Transverse colon (tissue), 4 donors: ENCODE measurements around the gene ALK. TPM values are rescaled to one million over a fixed set of nuclear protein-coding genes. Genes with fewer than 3 reads are reported as not detected.

Experiments
- DNase-seq: peaks from one replicate; pipeline ENCODE4 v3.0.0-alpha.2; 2019
- H3K27ac ChIP-seq, 4 donors: fragments of 200-600 bp; sonication (generic); 2 replicates each; pipeline ENCODE4 v1.5.1; 2016 to 2018; ENCODE audit warnings: inconsistent platforms in 4 of 4
- H3K27me3 ChIP-seq: fragments of 200-600 bp; sonication (generic); 2 replicates; pipeline ENCODE4 v1.5.1; 2017; ENCODE audit warnings: inconsistent platforms
- H3K36me3 ChIP-seq, 4 donors: fragments of 200-600 bp; sonication (generic); 2 replicates each; pipeline ENCODE4 v1.5.1; 2017 to 2019; ENCODE audit warnings: inconsistent platforms in 4 of 4
- H3K4me1 ChIP-seq, 4 donors: fragments of 200-600 bp; sonication (generic); 2 replicates each; pipeline ENCODE4 v1.5.1; 2017 to 2020; ENCODE audit warnings: inconsistent platforms in 4 of 4
- H3K4me3 ChIP-seq, 4 donors: fragments of 200-600 bp; sonication (generic); 1 replicate in 1 of 4; 2 replicates in 3 of 4; pipeline versions ENCODE4 v1.5.1 to v1.6.1; 2017 to 2019; ENCODE audit warnings: inconsistent platforms in 4 of 4
- H3K9me3 ChIP-seq, 2 donors: fragments of 200-600 bp; sonication (generic); 2 replicates each; pipeline ENCODE4 v1.5.1; 2017 to 2019; ENCODE audit warnings: inconsistent platforms in 2 of 2
- EP300 ChIP-seq: sonication (generic); formaldehyde crosslinking; IDR thresholded peaks from one replicate; pipeline ENCODE4 v1.6.1; 2017; ENCODE audit warnings: antibody characterized with exemption, low read depth
- POLR2A ChIP-seq: fragments of 450-650 bp; IDR thresholded peaks from one replicate; pipeline ENCODE4 v1.6.1; 2016; ENCODE audit warnings: antibody characterized with exemption, mild to moderate bottlenecking, moderate library complexity
- POLR2AphosphoS5 ChIP-seq, 3 donors: sonication (generic); formaldehyde crosslinking; IDR thresholded peaks; one replicate each; pipeline ENCODE4 v1.6.1; 2016; ENCODE audit warnings: antibody characterized with exemption in 3 of 3
- WGBS, 2 donors: methylation state at CpG; one replicate each; pipeline ENCODE4 v1.1.5; 2018; ENCODE audit warnings: low coverage in 1 of 2; 5-methylcytosine and 5-hydroxymethylcytosine counted together
- in situ Hi-C, 4 donors: fragments of 200-750 bp; cut with MboI; loops; one replicate each; pipeline versions ENCODE4 v1.15.0 to v1.15.1; 2017; ENCODE audit warnings: low sequenced_read_pairs in 3 of 4, low pct_ligation_motif_present in 1 of 4, low pct_unique_long_range_greater_than_20kb in 1 of 4
- intact Hi-C: fragments of 100-400 bp; cut with DNase I; formaldehyde crosslinking; loops from one replicate; pipeline ENCODE4 v1.15.1; 2023; ENCODE audit warnings: low total_unique reads
- total RNA-seq, 4 donors: library from RNA; depleted of rRNA; stranded (reverse); fragments of >200 nt; gene quantifications; one replicate each; pipeline ENCODE4 v1.1.0, GENCODE V29; 2016
- TF ChIP-seq, protein P1 (sequence below), 5 experiments: fragments of 200-600 bp in 3 of 5; fragments of 450-650 bp in 2 of 5; sonication (generic) in 3 of 5; IDR thresholded peaks; 1 replicate in 2 of 5; 2 replicates in 3 of 5; pipeline ENCODE4 v1.5.1; 2016 to 2017; ENCODE audit warnings: antibody characterized with exemption in 5 of 5, inconsistent platforms in 3 of 5, mild to moderate bottlenecking in 2 of 5, moderate library complexity in 1 of 5

ALK gene
- total RNA-seq, 4 donors from 2014 or later, result 0.32 to 0.82 TPM; not detected in 2

DNA sequence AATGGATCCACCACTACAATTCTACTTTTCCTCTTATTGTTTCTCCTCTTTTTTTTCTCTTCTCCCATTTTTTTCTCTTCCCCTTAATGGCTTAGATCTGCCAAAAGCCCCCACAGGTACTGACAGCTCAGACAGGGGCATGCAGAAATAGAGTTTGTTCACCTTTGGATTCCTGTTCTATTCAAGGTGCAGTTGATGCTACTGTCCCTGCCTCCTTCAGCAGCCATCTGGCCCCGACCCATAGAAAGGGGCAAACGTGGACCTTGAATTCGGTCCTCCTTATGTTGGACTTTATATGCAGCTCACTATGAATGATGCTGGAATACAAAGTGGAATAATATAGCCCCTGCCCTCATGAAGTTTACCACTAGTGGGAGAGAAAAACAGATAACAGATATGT is 27.7 kb upstream of the ALK start:
- in situ Hi-C loops, result no loop called here
- WGBS, 2 donors, result 60 to 76% methylated on average over 3 of the region's 3 CpGs
- DNase-seq, result no peak
- H3K27ac ChIP-seq, result no peak overlapping the region
- H3K9me3 ChIP-seq, result no peaks in the 10 kb centered on the region
- H3K4me1 ChIP-seq, result no peaks in the 10 kb centered on the region
- intact Hi-C loops, result no loop called here
- no peak for TF ChIP-seq POLR2A
- TF ChIP-seq POLR2AphosphoS5 (IDR thresholded peaks at IDR 0.05), result no peak
- TF ChIP-seq, protein P1, sequence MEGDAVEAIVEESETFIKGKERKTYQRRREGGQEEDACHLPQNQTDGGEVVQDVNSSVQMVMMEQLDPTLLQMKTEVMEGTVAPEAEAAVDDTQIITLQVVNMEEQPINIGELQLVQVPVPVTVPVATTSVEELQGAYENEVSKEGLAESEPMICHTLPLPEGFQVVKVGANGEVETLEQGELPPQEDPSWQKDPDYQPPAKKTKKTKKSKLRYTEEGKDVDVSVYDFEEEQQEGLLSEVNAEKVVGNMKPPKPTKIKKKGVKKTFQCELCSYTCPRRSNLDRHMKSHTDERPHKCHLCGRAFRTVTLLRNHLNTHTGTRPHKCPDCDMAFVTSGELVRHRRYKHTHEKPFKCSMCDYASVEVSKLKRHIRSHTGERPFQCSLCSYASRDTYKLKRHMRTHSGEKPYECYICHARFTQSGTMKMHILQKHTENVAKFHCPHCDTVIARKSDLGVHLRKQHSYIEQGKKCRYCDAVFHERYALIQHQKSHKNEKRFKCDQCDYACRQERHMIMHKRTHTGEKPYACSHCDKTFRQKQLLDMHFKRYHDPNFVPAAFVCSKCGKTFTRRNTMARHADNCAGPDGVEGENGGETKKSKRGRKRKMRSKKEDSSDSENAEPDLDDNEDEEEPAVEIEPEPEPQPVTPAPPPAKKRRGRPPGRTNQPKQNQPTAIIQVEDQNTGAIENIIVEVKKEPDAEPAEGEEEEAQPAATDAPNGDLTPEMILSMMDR (IDR thresholded peaks at IDR 0.05), result no peak
- no peak for TF ChIP-seq EP300
- no peaks in the 10 kb centered on the region for H3K27me3 ChIP-seq
- H3K4me3 ChIP-seq, result no peak overlapping the region
- no peaks in the 10 kb centered on the region for H3K36me3 ChIP-seq

DNA sequence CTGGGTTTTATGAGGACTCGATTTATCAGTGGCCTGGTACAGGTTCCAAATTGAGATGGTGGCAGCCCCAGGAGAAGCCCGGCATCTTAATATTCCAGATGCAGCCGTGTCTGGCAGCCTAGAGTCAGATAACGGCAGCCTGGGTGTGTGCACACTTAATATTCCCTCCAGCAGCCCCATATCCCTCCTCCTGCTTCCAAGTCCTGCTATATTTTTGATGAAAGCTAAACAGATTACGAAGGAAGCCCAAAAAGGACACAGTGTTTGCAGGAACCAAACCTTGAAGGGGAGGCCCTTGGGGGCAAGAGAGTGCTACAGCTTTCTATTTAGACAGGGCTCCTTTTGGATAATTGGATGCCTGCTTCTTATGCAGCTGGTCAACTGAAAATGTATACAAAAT is 25.1 kb upstream of the ALK start:
- no peaks in the 10 kb centered on the region for H3K9me3 ChIP-seq
- in situ Hi-C loops (no loop called here), intact Hi-C loops (no loop called here)
- TF ChIP-seq POLR2A (no peak), POLR2AphosphoS5 (IDR thresholded peaks at IDR 0.05) (no peak), EP300 (no peak)
- TF ChIP-seq, protein P1 (IDR thresholded peaks at IDR 0.05), result no peak
- H3K36me3 ChIP-seq, result no peaks in the 10 kb centered on the region
- no peaks in the 10 kb centered on the region for H3K4me1 ChIP-seq
- H3K27me3 ChIP-seq, result no peaks in the 10 kb centered on the region
- no peak overlapping the region for H3K27ac ChIP-seq
- 58 to 78% methylated on average over 3 to 5 of the region's 5 CpGs for WGBS, 2 donors
- DNase-seq, result no peak
- no peak overlapping the region for H3K4me3 ChIP-seq

DNA sequence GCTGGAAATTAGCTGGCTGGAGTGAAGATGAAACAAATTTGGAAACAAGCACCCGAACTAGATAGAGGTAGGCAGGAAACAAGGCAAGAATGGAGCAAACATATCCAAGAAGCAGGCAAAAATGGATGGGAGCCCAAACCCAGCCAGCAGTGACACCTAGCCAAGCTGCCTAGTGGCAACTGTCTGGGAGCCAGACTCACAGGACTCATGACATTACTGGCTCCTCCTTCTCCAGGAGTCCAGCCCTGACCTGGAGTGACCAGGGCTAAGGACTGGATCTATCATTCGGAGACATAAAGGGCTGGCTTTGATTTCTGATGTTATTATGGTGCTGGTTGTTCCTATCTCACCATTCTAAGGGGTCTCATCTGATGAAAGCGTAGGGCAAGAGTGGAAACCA is 21.3 kb upstream of the ALK start:
- intact Hi-C loops, result no loop called here

DNA sequence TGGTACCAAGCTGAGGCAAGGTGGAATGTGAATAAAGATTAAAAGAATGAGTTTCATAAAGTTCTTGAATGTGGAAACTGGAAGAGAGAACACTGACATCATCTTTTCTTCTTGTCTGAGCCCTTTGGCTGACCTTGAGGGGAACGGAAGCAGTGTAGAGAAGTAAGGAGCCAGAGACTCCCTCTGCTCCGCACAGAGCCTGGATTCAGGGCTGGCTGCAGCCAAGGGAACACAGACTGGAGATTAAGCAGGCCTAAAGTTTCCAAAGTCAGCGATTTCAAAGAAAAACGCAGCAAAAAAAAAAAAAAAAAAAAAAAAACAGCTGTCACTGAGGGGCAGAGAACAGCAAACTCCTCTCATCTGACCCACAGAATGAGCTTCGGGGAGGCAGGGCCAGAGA is 19.3 kb upstream of the ALK start:
- Histone ChIP-seq H3K4me1 (no peaks in the 10 kb centered on the region), H3K9me3 (no peaks in the 10 kb centered on the region), H3K4me3 (no peak overlapping the region), H3K36me3 (no peaks in the 10 kb centered on the region), H3K27ac (no peak overlapping the region), H3K27me3 (no peaks in the 10 kb centered on the region)
- WGBS, 2 donors, result 47 to 56% methylated on average over 4 to 5 of the region's 5 CpGs
- intact Hi-C loops, result no loop called here
- TF ChIP-seq, protein P1 (IDR thresholded peaks at IDR 0.05), result no peak
- TF ChIP-seq EP300 (no peak), POLR2AphosphoS5 (IDR thresholded peaks at IDR 0.05) (no peak)
- DNase-seq, result no peak
- in situ Hi-C loops, result no loop called here

More for the DNA sequence above, 21.3 kb upstream of the ALK start:
- in situ Hi-C loops, result no loop called here
- H3K27me3 ChIP-seq, result no peaks in the 10 kb centered on the region
- H3K36me3 ChIP-seq, result no peaks in the 10 kb centered on the region
- H3K27ac ChIP-seq, result no peak overlapping the region
- DNase-seq, result no peak
- H3K9me3 ChIP-seq, result no peaks in the 10 kb centered on the region
- H3K4me1 ChIP-seq, result no peaks in the 10 kb centered on the region
- TF ChIP-seq POLR2A (no peak), POLR2AphosphoS5 (IDR thresholded peaks at IDR 0.05) (no peak), EP300 (no peak)
- TF ChIP-seq, protein P1 (IDR thresholded peaks at IDR 0.05), result no peak
- H3K4me3 ChIP-seq, result no peak overlapping the region
- WGBS, 2 donors, result 65 to 75% methylated on average over 3 of the region's 3 CpGs
